Peyer's patch (tissue), 4 donors: ENCODE measurements around the gene ZBTB7C. TPM values are rescaled to one million over a fixed set of nuclear protein-coding genes. Genes with fewer than 3 reads are reported as not detected.

Experiments
- DNase-seq, 3 donors: peaks; one replicate each; pipeline ENCODE4 v3.0.0-alpha.2; 2017 to 2019
- H3K27ac ChIP-seq, 4 donors: fragments of 200-600 bp; sonication (generic); one replicate each; pipeline ENCODE4 v1.5.1; 2016 to 2019
- H3K27me3 ChIP-seq, 2 donors: fragments of 200-600 bp; sonication (generic); one replicate each; pipeline ENCODE4 v1.5.1; 2019
- H3K36me3 ChIP-seq, 3 donors: fragments of 200-600 bp; sonication (generic); one replicate each; pipeline ENCODE4 v1.5.1; 2016 to 2019
- H3K4me1 ChIP-seq, 4 donors: fragments of 200-600 bp; sonication (generic); one replicate each; pipeline ENCODE4 v1.5.1; 2016 to 2019
- H3K4me3 ChIP-seq, 4 donors: fragments of 200-600 bp; sonication (generic); 1 replicate in 3 of 4; 2 replicates in 1 of 4; pipeline ENCODE4 v1.5.1; 2016 to 2019; ENCODE audit warnings: mild to moderate bottlenecking in 1 of 4
- H3K9me3 ChIP-seq, 4 donors: fragments of 200-600 bp; sonication (generic); one replicate each; pipeline ENCODE4 v1.5.1; 2016 to 2019; ENCODE audit warnings: mild to moderate bottlenecking in 1 of 4
- CTCF ChIP-seq, 6 experiments: fragments of 450-650 bp in 4 of 6; fragments of 200-600 bp in 2 of 6; sonication (generic) in 1 of 6; IDR thresholded peaks; one replicate each; pipeline ENCODE4 v1.5.1; 2017 to 2019; ENCODE audit warnings: antibody characterized with exemption in 6 of 6, mild to moderate bottlenecking in 3 of 6, moderate library complexity in 1 of 6
- POLR2A ChIP-seq, 2 donors: fragments of 450-650 bp; IDR thresholded peaks; one replicate each; pipeline ENCODE4 v1.5.1; 2017; ENCODE audit warnings: antibody characterized with exemption in 2 of 2, mild to moderate bottlenecking in 2 of 2, moderate library complexity in 2 of 2
- total RNA-seq, 4 donors: library from RNA; depleted of rRNA; stranded (reverse); fragments of >200 nt; gene quantifications; one replicate each; pipeline ENCODE4 v1.1.0, GENCODE V29; 2016

Gene ZBTB7C
- total RNA-seq, 4 donors from 2014 or later = 10.5 to 15.7 (median 14.2) TPM

- Histone ChIP-seq H3K36me3 (no peaks in the 10 kb centered on the region), H3K4me1 (no peaks in the 10 kb centered on the region), H3K4me3 (no peak overlapping the region), H3K27ac (no peak overlapping the region), H3K27me3 (no peaks in the 10 kb centered on the region), H3K9me3 (no peaks in the 10 kb centered on the region)
- TF ChIP-seq CTCF (IDR thresholded peaks at IDR 0.05) (no peak), POLR2A (IDR thresholded peaks at IDR 0.05) (no peak)
- DNase-seq = peak in 1 of 3 donors; percentile 24
Observed at GRCh38 chr18:48026216-48026615, 383.0 kb downstream of the ZBTB7C start.

GRCh38 chr18:48024881-48025660 is 384.1 kb downstream of the ZBTB7C start:
- no peak for TF ChIP-seq POLR2A (IDR thresholded peaks at IDR 0.05)
- no peak for TF ChIP-seq CTCF (IDR thresholded peaks at IDR 0.05)
- H3K36me3 ChIP-seq = no peaks in the 10 kb centered on the region
- H3K27ac ChIP-seq = no peak overlapping the region
- no peaks in the 10 kb centered on the region for H3K4me1 ChIP-seq
- no peak overlapping the region for H3K4me3 ChIP-seq
- H3K27me3 ChIP-seq = no peaks in the 10 kb centered on the region
- DNase-seq = peak in 1 of 3 donors; percentile 24
- H3K9me3 ChIP-seq = no peaks in the 10 kb centered on the region

GRCh38 chr18:48024009-48024512 is 385.1 kb downstream of the ZBTB7C start:
- Histone ChIP-seq H3K27me3 (no peaks in the 10 kb centered on the region), H3K9me3 (no peaks in the 10 kb centered on the region), H3K4me1 (no peaks in the 10 kb centered on the region), H3K27ac (no peak overlapping the region), H3K4me3 (no peak overlapping the region), H3K36me3 (no peaks in the 10 kb centered on the region)
- TF ChIP-seq POLR2A (IDR thresholded peaks at IDR 0.05) (no peak), CTCF (IDR thresholded peaks at IDR 0.05) (no peak)
- DNase-seq = peak in 1 of 3 donors; percentile 33

DNA sequence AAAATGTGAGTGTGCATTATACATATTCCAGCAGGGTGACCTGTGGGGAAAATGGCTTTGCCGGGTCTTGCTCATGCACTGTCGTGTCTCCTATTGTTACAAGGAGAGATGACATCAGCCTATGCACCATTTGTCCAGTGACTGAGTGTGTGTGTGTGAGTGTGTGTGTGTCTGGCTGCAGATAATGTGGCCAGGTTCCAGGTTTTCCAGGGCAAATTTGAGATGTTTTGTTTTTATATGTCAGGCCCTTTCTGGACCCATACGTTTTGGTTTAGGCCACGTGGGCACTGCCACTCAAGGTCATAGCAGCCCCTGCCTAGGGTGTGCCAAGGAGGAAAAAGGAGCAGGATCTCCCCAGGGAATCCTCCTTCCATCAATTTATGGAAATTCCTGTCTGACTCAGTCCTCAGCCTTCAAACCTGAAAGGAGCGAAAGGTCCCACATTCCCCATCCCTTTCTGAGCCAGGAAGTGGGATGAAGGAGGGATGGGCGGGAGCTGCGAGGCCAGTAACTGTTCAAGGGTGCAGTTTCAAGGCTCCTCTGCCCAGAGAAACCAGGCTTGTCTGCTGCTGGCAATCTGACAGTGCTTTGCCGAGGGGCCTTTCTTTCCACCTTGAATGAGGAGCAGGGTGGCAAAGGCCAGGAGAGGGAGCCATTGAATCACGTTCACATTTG is 385.7 kb downstream of the ZBTB7C start:
- no peaks in the 10 kb centered on the region for H3K27me3 ChIP-seq
- TF ChIP-seq POLR2A (IDR thresholded peaks at IDR 0.05) (no peak), CTCF (IDR thresholded peaks at IDR 0.05) (peak in 4 of 6 experiments; percentile 10 to 57 (median 46))
- peak in 1 of 3 donors; percentile 73 for DNase-seq
- no peaks in the 10 kb centered on the region for H3K4me1 ChIP-seq
- H3K9me3 ChIP-seq = no peaks in the 10 kb centered on the region
- H3K27ac ChIP-seq = no peak overlapping the region
- H3K4me3 ChIP-seq = no peak overlapping the region
- no peaks in the 10 kb centered on the region for H3K36me3 ChIP-seq

GRCh38 chr18:48022531-48023329 is 386.5 kb downstream of the ZBTB7C start:
- Histone ChIP-seq H3K36me3 (no peaks in the 10 kb centered on the region), H3K27me3 (no peaks in the 10 kb centered on the region), H3K4me1 (no peaks in the 10 kb centered on the region), H3K4me3 (no peak overlapping the region), H3K9me3 (no peaks in the 10 kb centered on the region), H3K27ac (no peak overlapping the region)
- peak in 1 of 3 donors; percentile 45 for DNase-seq
- peak in 5 of 6 experiments; percentile 14 to 70 (median 67) for TF ChIP-seq CTCF (IDR thresholded peaks at IDR 0.05)
- TF ChIP-seq POLR2A (IDR thresholded peaks at IDR 0.05) = no peak
